ENCODE results near the gene CYP4A11.
"Not testable (repeated sequence)": the region's sequence is repeated elsewhere in the genome, so short reads cannot be mapped to it uniquely, and the experiment has no call there.

Gene CYP4A11

DNA sequence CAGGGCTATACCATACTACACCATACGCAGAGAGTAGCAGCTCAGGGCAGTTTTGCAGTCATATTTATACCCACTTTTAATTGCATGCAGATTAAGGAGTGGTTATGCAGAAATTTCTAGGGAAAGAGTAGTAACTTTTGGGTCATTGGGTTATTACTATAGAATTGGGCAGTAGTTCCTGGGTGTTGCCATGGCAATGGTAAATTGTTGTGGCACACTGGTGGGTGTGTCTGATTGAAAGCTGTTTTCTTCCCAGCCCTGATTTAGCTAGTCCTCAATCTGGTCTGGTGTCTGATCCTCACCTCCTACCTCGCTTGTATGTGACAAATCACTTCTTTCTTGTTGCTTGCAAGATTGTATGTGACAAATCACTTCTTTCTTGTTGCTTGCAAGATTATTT, 30.5 kb downstream of the CYP4A11 start:
- TF ChIP-seq, protein P1, sequence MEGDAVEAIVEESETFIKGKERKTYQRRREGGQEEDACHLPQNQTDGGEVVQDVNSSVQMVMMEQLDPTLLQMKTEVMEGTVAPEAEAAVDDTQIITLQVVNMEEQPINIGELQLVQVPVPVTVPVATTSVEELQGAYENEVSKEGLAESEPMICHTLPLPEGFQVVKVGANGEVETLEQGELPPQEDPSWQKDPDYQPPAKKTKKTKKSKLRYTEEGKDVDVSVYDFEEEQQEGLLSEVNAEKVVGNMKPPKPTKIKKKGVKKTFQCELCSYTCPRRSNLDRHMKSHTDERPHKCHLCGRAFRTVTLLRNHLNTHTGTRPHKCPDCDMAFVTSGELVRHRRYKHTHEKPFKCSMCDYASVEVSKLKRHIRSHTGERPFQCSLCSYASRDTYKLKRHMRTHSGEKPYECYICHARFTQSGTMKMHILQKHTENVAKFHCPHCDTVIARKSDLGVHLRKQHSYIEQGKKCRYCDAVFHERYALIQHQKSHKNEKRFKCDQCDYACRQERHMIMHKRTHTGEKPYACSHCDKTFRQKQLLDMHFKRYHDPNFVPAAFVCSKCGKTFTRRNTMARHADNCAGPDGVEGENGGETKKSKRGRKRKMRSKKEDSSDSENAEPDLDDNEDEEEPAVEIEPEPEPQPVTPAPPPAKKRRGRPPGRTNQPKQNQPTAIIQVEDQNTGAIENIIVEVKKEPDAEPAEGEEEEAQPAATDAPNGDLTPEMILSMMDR (conservative IDR thresholded peaks at IDR 0.05; ENCODE audit: low read depth, low read length) = no peak
- Histone ChIP-seq H3K4me1 (ENCODE audit: low read depth, poor library complexity, severe bottlenecking) (no peaks in the 10 kb centered on the region), H2AFZ (ENCODE audit: low read depth) (no peak overlapping the region), H3K27me3 (ENCODE audit: insufficient read depth, low read depth) (no peaks in the 10 kb centered on the region), H4K20me1 (ENCODE audit: insufficient read depth) (no peaks in the 10 kb centered on the region), H3K4me3 (IDR thresholded peaks at IDR 0.05; ENCODE audit: insufficient read depth, low read depth, low read length) (no peak overlapping the region), H3K79me2 (ENCODE audit: insufficient read depth, low read depth) (no peaks in the 10 kb centered on the region), H3K9ac (no peak overlapping the region), H3K4me2 (no peak overlapping the region), H3K27ac (no peak overlapping the region), H3K36me3 (ENCODE audit: insufficient read depth) (no peaks in the 10 kb centered on the region)

DNA sequence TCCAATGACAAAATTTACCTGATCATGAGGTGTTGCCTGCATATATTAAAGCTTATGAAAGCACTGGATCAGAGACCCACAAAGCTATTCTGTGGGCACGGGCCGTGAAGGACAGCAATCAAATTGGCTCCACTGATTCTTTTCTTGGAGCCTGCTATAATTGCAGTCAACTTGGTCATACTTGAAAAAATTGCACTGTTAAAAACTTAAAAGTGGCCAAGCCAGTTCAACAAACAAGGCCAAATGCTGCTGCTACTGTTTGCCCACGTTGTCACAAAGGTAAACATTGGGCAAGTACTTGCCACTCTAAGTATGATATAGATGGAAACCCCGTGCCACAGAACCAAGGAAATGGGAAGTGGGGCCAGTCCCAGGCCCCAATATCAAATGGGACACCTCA, 37.8 kb downstream of the CYP4A11 start:
- H2AFZ ChIP-seq (ENCODE audit: low read depth) = no peak overlapping the region
- TF ChIP-seq, protein P1 (conservative IDR thresholded peaks at IDR 0.05; ENCODE audit: low read depth, low read length) = no peak
- H3K4me1 ChIP-seq (ENCODE audit: low read depth, poor library complexity, severe bottlenecking) = no peaks in the 10 kb centered on the region
- H3K79me2 ChIP-seq (ENCODE audit: insufficient read depth, low read depth) = no peaks in the 10 kb centered on the region
- no peak overlapping the region for H3K9ac ChIP-seq
- H3K27me3 ChIP-seq (ENCODE audit: insufficient read depth, low read depth) = no peaks in the 10 kb centered on the region
- no peak overlapping the region for H3K27ac ChIP-seq
- H3K36me3 ChIP-seq (ENCODE audit: insufficient read depth) = no peaks in the 10 kb centered on the region
- H4K20me1 ChIP-seq (ENCODE audit: insufficient read depth) = no peaks in the 10 kb centered on the region
- no peak overlapping the region for H3K4me2 ChIP-seq
- H3K4me3 ChIP-seq (IDR thresholded peaks at IDR 0.05; ENCODE audit: insufficient read depth, low read depth, low read length) = no peak overlapping the region

DNA sequence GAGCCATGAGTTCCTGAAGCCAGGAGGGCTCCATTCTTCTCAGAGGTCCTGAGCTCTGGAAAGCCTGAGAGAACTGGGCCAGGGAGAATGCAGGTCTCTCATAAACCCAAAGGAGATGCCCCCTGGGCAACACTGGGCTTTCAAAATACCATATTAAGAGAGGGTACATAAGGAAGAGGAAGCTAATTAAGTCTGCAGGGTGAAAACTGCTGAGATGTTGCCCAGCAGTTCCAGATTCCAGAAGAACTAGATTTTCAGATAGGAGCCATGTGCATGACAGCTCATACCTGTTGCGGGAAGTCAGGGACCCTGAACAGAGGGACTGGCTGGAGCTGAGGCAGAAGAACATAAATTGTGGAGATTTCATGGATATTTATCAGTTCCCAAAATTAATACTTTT, 40.9 kb downstream of the CYP4A11 start:
- H2AFZ ChIP-seq (ENCODE audit: low read depth) = no peak overlapping the region
- H3K4me2 ChIP-seq = no peak overlapping the region
- no peak overlapping the region for H3K9ac ChIP-seq
- no peak overlapping the region for H3K4me3 ChIP-seq (IDR thresholded peaks at IDR 0.05; ENCODE audit: insufficient read depth, low read depth, low read length)
- no peaks in the 10 kb centered on the region for H3K79me2 ChIP-seq (ENCODE audit: insufficient read depth, low read depth)
- no peak overlapping the region for H3K27ac ChIP-seq
- no peaks in the 10 kb centered on the region for H3K4me1 ChIP-seq (ENCODE audit: low read depth, poor library complexity, severe bottlenecking)
- H3K27me3 ChIP-seq (ENCODE audit: insufficient read depth, low read depth) = no peaks in the 10 kb centered on the region
- no peaks in the 10 kb centered on the region for H4K20me1 ChIP-seq (ENCODE audit: insufficient read depth)
- TF ChIP-seq, protein P1 (conservative IDR thresholded peaks at IDR 0.05; ENCODE audit: low read depth, low read length) = no peak
- no peaks in the 10 kb centered on the region for H3K36me3 ChIP-seq (ENCODE audit: insufficient read depth)

- H3K4me2 ChIP-seq; H3K4me1 ChIP-seq (ENCODE audit: low read depth, poor library complexity, severe bottlenecking); H3K4me3 ChIP-seq (IDR thresholded peaks at IDR 0.05; ENCODE audit: insufficient read depth, low read depth, low read length): not testable (repeated sequence)
Observed at GRCh38 chr1:46881656-46882055, 59.6 kb downstream of the CYP4A11 start.

More at GRCh38 chr1:46881656-46882055, 59.6 kb downstream of the CYP4A11 start:
- not testable (repeated sequence) for H3K27me3 ChIP-seq (ENCODE audit: insufficient read depth, low read depth); H3K36me3 ChIP-seq (ENCODE audit: insufficient read depth); H2AFZ ChIP-seq (ENCODE audit: low read depth); H3K27ac ChIP-seq; H3K79me2 ChIP-seq (ENCODE audit: insufficient read depth, low read depth); H3K9ac ChIP-seq; H4K20me1 ChIP-seq (ENCODE audit: insufficient read depth)
